Measurements from ENCODE around the gene PLS3. TPM values are rescaled to one million over a fixed set of nuclear protein-coding genes. Genes with fewer than 3 reads are reported as not detected.

Gene PLS3, protein sequence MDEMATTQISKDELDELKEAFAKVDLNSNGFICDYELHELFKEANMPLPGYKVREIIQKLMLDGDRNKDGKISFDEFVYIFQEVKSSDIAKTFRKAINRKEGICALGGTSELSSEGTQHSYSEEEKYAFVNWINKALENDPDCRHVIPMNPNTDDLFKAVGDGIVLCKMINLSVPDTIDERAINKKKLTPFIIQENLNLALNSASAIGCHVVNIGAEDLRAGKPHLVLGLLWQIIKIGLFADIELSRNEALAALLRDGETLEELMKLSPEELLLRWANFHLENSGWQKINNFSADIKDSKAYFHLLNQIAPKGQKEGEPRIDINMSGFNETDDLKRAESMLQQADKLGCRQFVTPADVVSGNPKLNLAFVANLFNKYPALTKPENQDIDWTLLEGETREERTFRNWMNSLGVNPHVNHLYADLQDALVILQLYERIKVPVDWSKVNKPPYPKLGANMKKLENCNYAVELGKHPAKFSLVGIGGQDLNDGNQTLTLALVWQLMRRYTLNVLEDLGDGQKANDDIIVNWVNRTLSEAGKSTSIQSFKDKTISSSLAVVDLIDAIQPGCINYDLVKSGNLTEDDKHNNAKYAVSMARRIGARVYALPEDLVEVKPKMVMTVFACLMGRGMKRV
- total RNA-seq, result 212 TPM
- long read RNA-seq, transcript PLS3-202 (16 exons, 3,280 nt), result major isoform, 475 of 578 reads
- long read RNA-seq, transcript PLS3-209 (16 exons, 3,037 nt), result minor isoform, 51 of 578 reads
- long read RNA-seq, partial matches to known transcripts, result 15 of 578 reads
- long read RNA-seq, other reads (novel, unspliced or antisense), result 35 of 578 reads

DNA sequence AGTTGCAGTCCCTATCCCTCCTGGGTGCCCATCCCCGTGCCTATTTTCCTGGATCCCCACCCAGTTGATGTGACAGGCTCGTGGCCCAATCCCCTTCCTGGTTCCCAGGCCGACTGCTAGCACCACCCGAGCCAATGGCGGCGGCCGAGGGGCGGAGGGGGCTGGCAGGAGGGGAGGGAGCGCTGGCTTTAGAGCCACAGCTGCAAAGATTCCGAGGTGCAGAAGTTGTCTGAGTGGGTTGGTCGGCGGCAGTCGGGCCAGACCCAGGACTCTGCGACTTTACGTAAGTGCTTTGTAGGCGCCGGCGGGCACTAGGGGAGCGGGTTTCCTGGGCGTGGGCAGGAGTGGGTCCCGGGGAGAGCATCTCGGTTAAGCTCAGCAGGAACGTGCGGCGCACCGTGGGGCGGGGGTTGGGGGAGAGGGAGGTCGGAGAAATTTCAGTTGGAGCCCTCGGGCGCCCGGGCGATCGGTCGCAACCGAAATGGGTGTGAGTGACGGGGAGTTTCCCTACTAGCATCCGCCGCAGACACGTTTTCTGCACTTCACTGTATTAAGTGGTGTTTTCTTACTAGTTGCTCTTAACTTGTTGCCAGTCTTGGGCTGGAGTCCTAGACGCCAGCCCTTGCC is at the start of gene PLS3:
TSS of gene PLS3 (plus strand) at position 197 of the 627 bp plus-strand sequence. CDS start 49,077 bp downstream, outside the sequence.
- TF ChIP-seq, protein P1, sequence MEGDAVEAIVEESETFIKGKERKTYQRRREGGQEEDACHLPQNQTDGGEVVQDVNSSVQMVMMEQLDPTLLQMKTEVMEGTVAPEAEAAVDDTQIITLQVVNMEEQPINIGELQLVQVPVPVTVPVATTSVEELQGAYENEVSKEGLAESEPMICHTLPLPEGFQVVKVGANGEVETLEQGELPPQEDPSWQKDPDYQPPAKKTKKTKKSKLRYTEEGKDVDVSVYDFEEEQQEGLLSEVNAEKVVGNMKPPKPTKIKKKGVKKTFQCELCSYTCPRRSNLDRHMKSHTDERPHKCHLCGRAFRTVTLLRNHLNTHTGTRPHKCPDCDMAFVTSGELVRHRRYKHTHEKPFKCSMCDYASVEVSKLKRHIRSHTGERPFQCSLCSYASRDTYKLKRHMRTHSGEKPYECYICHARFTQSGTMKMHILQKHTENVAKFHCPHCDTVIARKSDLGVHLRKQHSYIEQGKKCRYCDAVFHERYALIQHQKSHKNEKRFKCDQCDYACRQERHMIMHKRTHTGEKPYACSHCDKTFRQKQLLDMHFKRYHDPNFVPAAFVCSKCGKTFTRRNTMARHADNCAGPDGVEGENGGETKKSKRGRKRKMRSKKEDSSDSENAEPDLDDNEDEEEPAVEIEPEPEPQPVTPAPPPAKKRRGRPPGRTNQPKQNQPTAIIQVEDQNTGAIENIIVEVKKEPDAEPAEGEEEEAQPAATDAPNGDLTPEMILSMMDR (IDR thresholded peaks at IDR 0.05), result no peak
- Histone ChIP-seq H3K4me1 (no peaks in the 10 kb centered on the region), H3K27me3 (no peaks in the 10 kb centered on the region), H3K36me3 (no peaks in the 10 kb centered on the region), H3K9me3 (no peaks in the 10 kb centered on the region), H3K4me3 (peak within 1 kb of the TSS; percentile 60), H3K27ac (peak within 1 kb of the TSS; percentile 89)
- peak; percentile 87 for ATAC-seq
- peak; percentile 89 for DNase-seq
- intact Hi-C loops (cut with DNase I), result no loop called here

DNA sequence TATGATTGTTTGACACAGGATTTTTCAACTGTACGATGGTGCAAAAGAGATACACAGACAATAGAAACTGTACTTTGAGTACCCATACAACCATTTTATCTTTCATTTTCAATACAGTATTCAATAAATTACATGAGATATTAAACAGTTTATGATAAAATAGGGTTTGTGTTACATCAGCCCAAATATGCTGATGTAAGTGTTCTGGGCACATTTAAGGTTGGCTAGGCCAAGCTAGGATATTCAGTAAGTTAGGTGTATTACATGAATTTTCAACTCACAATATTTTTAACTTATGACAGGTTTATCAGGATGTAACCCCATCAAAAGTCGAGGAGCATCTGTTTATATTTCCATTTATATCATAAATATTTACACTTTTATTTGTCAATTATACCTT is 42.9 kb upstream of the PLS3 start:
- Histone ChIP-seq H3K36me3 (no peaks in the 10 kb centered on the region), H3K27me3 (no peaks in the 10 kb centered on the region), H3K4me3 (no peak overlapping the region), H3K27ac (no peak overlapping the region), H3K4me1 (no peaks in the 10 kb centered on the region), H3K9me3 (no peaks in the 10 kb centered on the region)
- intact Hi-C loops (cut with DNase I), result no loop called here
- ATAC-seq (no peak), DNase-seq (no peak)
- TF ChIP-seq, protein P1 (IDR thresholded peaks at IDR 0.05), result no peak

DNA sequence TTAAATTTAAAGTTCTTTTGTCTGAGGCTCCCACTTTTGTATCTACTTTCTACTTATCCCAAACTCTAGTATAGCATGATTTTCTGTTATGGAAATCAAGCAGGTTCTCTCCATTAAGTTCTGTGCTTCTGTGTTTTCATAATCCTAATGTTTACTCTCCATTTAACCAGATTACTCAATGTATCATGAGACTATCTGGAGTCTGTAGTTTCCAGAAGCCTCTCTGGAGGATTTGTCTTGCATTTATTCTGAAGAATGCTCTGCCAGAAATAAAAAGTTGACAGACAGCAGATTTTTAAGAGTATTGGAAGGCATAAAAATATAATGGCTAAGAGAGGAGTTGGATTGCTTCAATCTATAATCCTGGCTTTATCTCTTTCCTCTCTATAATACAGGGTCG is 39.2 kb upstream of the PLS3 start:
- Histone ChIP-seq H3K4me1 (no peaks in the 10 kb centered on the region), H3K9me3 (no peaks in the 10 kb centered on the region), H3K4me3 (no peak overlapping the region), H3K27me3 (no peaks in the 10 kb centered on the region), H3K27ac (no peak overlapping the region), H3K36me3 (no peaks in the 10 kb centered on the region)
- intact Hi-C loops (cut with DNase I), result no loop called here
- ATAC-seq (no peak), DNase-seq (no peak)
- TF ChIP-seq, protein P1 (IDR thresholded peaks at IDR 0.05), result no peak

DNA sequence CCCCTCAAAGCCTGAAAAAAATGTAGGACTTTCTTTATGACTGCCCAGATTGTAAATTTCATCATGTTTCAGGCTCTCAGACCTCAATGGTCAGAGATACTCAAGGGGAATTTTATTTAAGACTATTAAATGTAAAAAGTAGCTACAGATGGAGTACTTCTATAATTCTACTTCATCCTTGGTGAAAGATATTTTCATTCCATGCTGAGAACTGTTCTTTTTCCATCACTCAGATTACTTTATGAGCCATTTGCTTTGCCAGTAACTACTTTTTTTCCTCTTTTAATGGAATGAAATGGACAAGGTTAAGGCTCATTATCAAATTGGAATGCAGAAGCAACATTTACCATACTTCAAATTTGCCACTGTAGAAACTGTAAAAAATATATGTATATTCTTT is 38.0 kb upstream of the PLS3 start:
- Histone ChIP-seq H3K4me3 (no peak overlapping the region), H3K9me3 (no peaks in the 10 kb centered on the region), H3K36me3 (no peaks in the 10 kb centered on the region), H3K27ac (no peak overlapping the region), H3K27me3 (no peaks in the 10 kb centered on the region), H3K4me1 (no peaks in the 10 kb centered on the region)
- TF ChIP-seq, protein P1 (IDR thresholded peaks at IDR 0.05), result no peak
- ATAC-seq (no peak), DNase-seq (no peak)
- intact Hi-C loops (cut with DNase I), result no loop called here

DNA sequence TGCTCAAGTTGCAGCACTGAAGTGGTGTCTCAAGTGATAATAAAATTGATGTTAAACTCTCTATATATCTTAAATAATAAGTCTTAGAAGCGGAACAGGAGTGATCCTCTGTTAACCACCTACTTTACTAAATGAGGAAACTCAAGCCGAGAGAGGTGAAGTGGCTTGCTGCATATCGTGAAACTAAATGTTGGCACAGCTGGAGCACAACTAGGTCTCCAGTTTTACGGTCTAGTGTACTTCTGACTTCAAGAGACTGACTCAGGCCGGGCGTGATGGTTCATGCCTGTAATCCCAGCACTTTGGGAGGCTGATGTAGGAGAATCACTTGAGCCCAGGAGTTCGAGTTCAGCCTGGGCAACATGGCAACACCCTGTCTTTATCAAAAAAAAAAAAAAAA is 35.5 kb upstream of the PLS3 start:
- no peaks in the 10 kb centered on the region for H3K36me3 ChIP-seq

More for the DNA sequence above, 35.5 kb upstream of the PLS3 start:
- TF ChIP-seq, protein P1 (IDR thresholded peaks at IDR 0.05), result no peak
- Histone ChIP-seq H3K4me3 (no peak overlapping the region), H3K27ac (no peak overlapping the region), H3K9me3 (no peaks in the 10 kb centered on the region), H3K27me3 (no peaks in the 10 kb centered on the region), H3K4me1 (no peaks in the 10 kb centered on the region)
- intact Hi-C loops (cut with DNase I), result no loop called here
- DNase-seq, result peak; percentile 62
- ATAC-seq, result peak; percentile 92
